Lower lobe of right lung (tissue), 2 donors: ENCODE results near the gene AOPEP. TPM values are rescaled to one million over a fixed set of nuclear protein-coding genes. Genes with fewer than 3 reads are reported as not detected.

Source experiments
- ATAC-seq, 2 donors: fragments of 200-7000 bp; cut with Tn5 transposase; one replicate each; pipeline ENCODE4 v1.9.1; 2020 to 2022; ENCODE audit warnings: mild to moderate bottlenecking in 2 of 2, moderate library complexity in 2 of 2
- DNase-seq: peaks from one replicate; pipeline ENCODE4 v3.0.0-alpha.2; 2020
- H3K27ac ChIP-seq: fragments of 200-600 bp; one replicate; pipeline ENCODE4 v1.8.0; 2022
- H3K27me3 ChIP-seq: fragments of 200-600 bp; one replicate; pipeline ENCODE4 v1.8.0; 2022; ENCODE audit warnings: low read depth
- H3K36me3 ChIP-seq: fragments of 200-600 bp; one replicate; pipeline ENCODE4 v1.8.0; 2022; ENCODE audit warnings: mild to moderate bottlenecking
- H3K4me1 ChIP-seq: fragments of 200-600 bp; one replicate; pipeline ENCODE4 v1.8.0; 2022
- H3K4me3 ChIP-seq: fragments of 200-600 bp; one replicate; pipeline ENCODE4 v1.8.0; 2022; ENCODE audit warnings: mild to moderate bottlenecking
- H3K9me3 ChIP-seq: fragments of 200-600 bp; one replicate; pipeline ENCODE4 v1.8.0; 2022
- CTCF ChIP-seq: fragments of 200-600 bp; IDR thresholded peaks from one replicate; pipeline ENCODE4 v1.8.0; 2022; ENCODE audit warnings: antibody characterized with exemption, mild to moderate bottlenecking
- intact Hi-C: fragments of 100-400 bp; cut with DNase I; formaldehyde crosslinking; loops from one replicate; pipeline ENCODE4 v1.11.0; 2022
- total RNA-seq: library from RNA; stranded (reverse); fragmentation: NEBNext Ultra II Directional; extraction: Animal tissue kit (Norgen Biotek cat#: 25700); gene quantifications from one replicate; pipeline ENCODE4 v1.2.1, GENCODE V29; 2021
- donor health status: DM: no; HTN: yes; CAD: no; lungs with severe emphysema.

The AOPEP gene
- total RNA-seq, 1 donor from 2014 or later, result 63.7 TPM

- intact Hi-C loops, result no loop called here
- TF ChIP-seq CTCF, result no peak
- Histone ChIP-seq H3K27ac (no peak overlapping the region), H3K36me3 (peaks cover 39% of the 10 kb centered on the region), H3K4me3 (no peak overlapping the region), H3K9me3 (no peaks in the 10 kb centered on the region), H3K27me3 (no peaks in the 10 kb centered on the region), H3K4me1 (no peaks in the 10 kb centered on the region)
- no peak for ATAC-seq
- no peak for DNase-seq
Measured at GRCh38 chr9:95100071-95100627, 373.6 kb downstream of the AOPEP start.

- no peak for TF ChIP-seq CTCF
- intact Hi-C loops, result no loop called here
- Histone ChIP-seq H3K9me3 (no peaks in the 10 kb centered on the region), H3K36me3 (peaks cover 39% of the 10 kb centered on the region), H3K27me3 (no peaks in the 10 kb centered on the region), H3K4me3 (no peak overlapping the region), H3K4me1 (no peaks in the 10 kb centered on the region), H3K27ac (no peak overlapping the region)
- DNase-seq, result peak; percentile 39
- ATAC-seq, result no peak
Measured at GRCh38 chr9:95101326-95101725, 374.8 kb downstream of the AOPEP start.

GRCh38 chr9:95102001-95102433, 375.5 kb downstream of the AOPEP start:
- H3K4me1 ChIP-seq, result no peaks in the 10 kb centered on the region
- no peaks in the 10 kb centered on the region for H3K9me3 ChIP-seq
- intact Hi-C loops, result no loop called here

GRCh38 chr9:95102572-95102971, 376.1 kb downstream of the AOPEP start:
- ATAC-seq, result no peak
- DNase-seq, result peak; percentile 33
- H3K4me1 ChIP-seq, result no peaks in the 10 kb centered on the region

More at GRCh38 chr9:95102001-95102433, 375.5 kb downstream of the AOPEP start:
- peak; percentile 18 for DNase-seq
- H3K4me3 ChIP-seq, result no peak overlapping the region
- no peak for ATAC-seq
- peaks cover 46% of the 10 kb centered on the region for H3K36me3 ChIP-seq
- no peaks in the 10 kb centered on the region for H3K27me3 ChIP-seq
- H3K27ac ChIP-seq, result no peak overlapping the region
- TF ChIP-seq CTCF, result no peak

GRCh38 chr9:95103281-95103771, 376.8 kb downstream of the AOPEP start:
- Histone ChIP-seq H3K27ac (no peak overlapping the region), H3K36me3 (peaks cover 59% of the 10 kb centered on the region), H3K27me3 (no peaks in the 10 kb centered on the region), H3K4me3 (no peak overlapping the region), H3K4me1 (no peaks in the 10 kb centered on the region), H3K9me3 (no peaks in the 10 kb centered on the region)
- peak; percentile 14 for TF ChIP-seq CTCF
- intact Hi-C loops, result no loop called here
- peak in 1 of 2 donors; percentile 16 for ATAC-seq
- DNase-seq, result peak; percentile 59

More at GRCh38 chr9:95102572-95102971, 376.1 kb downstream of the AOPEP start:
- no peaks in the 10 kb centered on the region for H3K27me3 ChIP-seq
- intact Hi-C loops, result no loop called here
- no peak for TF ChIP-seq CTCF
- H3K4me3 ChIP-seq, result no peak overlapping the region
- no peaks in the 10 kb centered on the region for H3K9me3 ChIP-seq
- H3K27ac ChIP-seq, result no peak overlapping the region
- peaks cover 51% of the 10 kb centered on the region for H3K36me3 ChIP-seq
